Measurements from ENCODE around the gene OR10H1. TPM values are rescaled to one million over a fixed set of nuclear protein-coding genes. Genes with fewer than 3 reads are reported as not detected.
A peak's percentile ranks its signal among the peaks of the same experiment; 100 is the strongest.
"Not testable (repeated sequence)": the region's sequence is repeated elsewhere in the genome, so short reads cannot be mapped to it uniquely, and the experiment has no call there.

Gene OR10H1
- total and polyA plus RNA-seq, 9 of the 15 experiments (the other 6 are each of a cell fraction or from before 2014, with no cell fraction given): not detected

DNA sequence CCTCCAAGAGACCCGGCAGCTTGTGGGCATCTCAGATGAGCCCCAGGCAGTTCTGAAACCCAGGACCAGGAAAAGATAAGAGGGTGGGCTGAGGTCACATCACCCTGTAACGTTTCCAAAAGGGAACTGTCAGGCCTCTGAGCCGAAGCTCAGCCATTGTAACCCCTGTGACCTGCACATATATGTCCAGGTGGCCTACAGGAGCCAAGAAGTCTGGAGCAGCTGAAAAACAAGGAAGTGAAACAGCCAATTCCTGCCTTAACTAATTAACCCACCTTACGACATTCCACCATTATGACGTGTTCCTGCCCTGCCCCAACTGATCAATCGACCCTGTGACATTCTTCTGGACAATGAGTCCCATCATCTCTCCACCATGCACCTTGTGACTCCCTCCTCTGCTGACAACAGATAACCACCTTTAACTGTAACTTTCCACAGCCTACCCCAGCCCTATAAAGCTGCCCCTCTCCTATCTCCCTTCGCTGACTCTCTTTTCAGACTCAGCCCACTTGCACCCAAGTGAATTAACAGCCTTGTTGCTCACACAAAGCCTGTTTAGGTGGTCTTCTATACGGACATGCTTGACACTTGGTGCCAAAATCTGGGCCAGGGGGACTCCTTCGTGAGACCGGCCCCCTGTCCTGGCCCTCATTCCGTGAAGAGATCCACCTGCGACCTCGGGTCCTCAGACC, 13.3 kb upstream of the OR10H1 start (continued):
- TF ChIP-seq, protein P1, sequence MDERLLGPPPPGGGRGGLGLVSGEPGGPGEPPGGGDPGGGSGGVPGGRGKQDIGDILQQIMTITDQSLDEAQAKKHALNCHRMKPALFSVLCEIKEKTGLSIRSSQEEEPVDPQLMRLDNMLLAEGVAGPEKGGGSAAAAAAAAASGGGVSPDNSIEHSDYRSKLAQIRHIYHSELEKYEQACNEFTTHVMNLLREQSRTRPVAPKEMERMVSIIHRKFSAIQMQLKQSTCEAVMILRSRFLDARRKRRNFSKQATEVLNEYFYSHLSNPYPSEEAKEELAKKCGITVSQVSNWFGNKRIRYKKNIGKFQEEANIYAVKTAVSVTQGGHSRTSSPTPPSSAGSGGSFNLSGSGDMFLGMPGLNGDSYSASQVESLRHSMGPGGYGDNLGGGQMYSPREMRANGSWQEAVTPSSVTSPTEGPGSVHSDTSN (CRISPR knock-in tag; IDR thresholded peaks at IDR 0.05; ENCODE audit: low read depth): not testable (repeated sequence)
- TF ChIP-seq, protein P1 (tag; conservative IDR thresholded peaks at IDR 0.05; ENCODE audit: low read depth): 0 out of 2 replicates have a peak, but pooled peaks have one; percentile 15
- TF ChIP-seq HDAC3 (IDR thresholded peaks at IDR 0.05; ENCODE audit: borderline replicate concordance, partially characterized antibody) (peak; percentile 49), ZEB2 (IDR thresholded peaks at IDR 0.05) (peak; percentile 96), HDAC1 (IDR thresholded peaks at IDR 0.05) (peak in 1 of 2 experiments; percentile 84; a peak in 2 of 4 replicates), ETV1 (tag; conservative IDR thresholded peaks at IDR 0.05; ENCODE audit: low read depth) (0 out of 2 replicates have a peak, but pooled peaks have one; percentile 11), ZNF583 (CRISPR knock-in tag; IDR thresholded peaks at IDR 0.05) (peak; percentile 97), PML (IDR thresholded peaks at IDR 0.05; ENCODE audit: low read length) (peak; percentile 67), ZKSCAN8 (CRISPR knock-in tag; IDR thresholded peaks at IDR 0.05) (peak; percentile 70; the same call in 1 of the 2 replicates), TAL1 (IDR thresholded peaks at IDR 0.05) (peak; percentile 90), TEAD2 (tag; IDR thresholded peaks at IDR 0.05) (0 out of 2 replicates have a peak, but pooled peaks have one; percentile 23), HLTF (IDR thresholded peaks at IDR 0.05) (peak; percentile 84; the same call in 1 of the 2 replicates), ELF1 (tag; IDR thresholded peaks at IDR 0.05) (peak; percentile 54; the same call in 1 of the 2 replicates), ESRRA (IDR thresholded peaks at IDR 0.05; ENCODE audit: borderline replicate concordance, low read depth) (peak; percentile 35)
- TF ChIP-seq, protein P2, sequence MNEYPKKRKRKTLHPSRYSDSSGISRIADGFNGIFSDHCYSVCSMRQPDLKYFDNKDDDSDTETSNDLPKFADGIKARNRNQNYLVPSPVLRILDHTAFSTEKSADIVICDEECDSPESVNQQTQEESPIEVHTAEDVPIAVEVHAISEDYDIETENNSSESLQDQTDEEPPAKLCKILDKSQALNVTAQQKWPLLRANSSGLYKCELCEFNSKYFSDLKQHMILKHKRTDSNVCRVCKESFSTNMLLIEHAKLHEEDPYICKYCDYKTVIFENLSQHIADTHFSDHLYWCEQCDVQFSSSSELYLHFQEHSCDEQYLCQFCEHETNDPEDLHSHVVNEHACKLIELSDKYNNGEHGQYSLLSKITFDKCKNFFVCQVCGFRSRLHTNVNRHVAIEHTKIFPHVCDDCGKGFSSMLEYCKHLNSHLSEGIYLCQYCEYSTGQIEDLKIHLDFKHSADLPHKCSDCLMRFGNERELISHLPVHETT (CRISPR knock-in tag; conservative IDR thresholded peaks at IDR 0.05 in 1 of 2, IDR thresholded peaks at IDR 0.05 in 1 of 2): peak in 1 of 2 experiments; percentile 82; a peak in 2 of 4 replicates
- TF ChIP-seq, protein P3, sequence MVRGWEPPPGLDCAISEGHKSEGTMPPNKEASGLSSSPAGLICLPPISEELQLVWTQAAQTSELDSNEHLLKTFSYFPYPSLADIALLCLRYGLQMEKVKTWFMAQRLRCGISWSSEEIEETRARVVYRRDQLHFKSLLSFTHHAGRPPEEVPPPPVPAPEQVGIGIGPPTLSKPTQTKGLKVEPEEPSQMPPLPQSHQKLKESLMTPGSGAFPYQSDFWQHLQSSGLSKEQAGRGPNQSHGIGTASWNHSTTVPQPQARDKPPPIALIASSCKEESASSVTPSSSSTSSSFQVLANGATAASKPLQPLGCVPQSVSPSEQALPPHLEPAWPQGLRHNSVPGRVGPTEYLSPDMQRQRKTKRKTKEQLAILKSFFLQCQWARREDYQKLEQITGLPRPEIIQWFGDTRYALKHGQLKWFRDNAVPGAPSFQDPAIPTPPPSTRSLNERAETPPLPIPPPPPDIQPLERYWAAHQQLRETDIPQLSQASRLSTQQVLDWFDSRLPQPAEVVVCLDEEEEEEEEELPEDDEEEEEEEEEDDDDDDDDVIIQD (CRISPR knock-in tag; IDR thresholded peaks at IDR 0.05): peak; percentile 77; the same call in 1 of the 2 replicates
- TF ChIP-seq, protein P4, sequence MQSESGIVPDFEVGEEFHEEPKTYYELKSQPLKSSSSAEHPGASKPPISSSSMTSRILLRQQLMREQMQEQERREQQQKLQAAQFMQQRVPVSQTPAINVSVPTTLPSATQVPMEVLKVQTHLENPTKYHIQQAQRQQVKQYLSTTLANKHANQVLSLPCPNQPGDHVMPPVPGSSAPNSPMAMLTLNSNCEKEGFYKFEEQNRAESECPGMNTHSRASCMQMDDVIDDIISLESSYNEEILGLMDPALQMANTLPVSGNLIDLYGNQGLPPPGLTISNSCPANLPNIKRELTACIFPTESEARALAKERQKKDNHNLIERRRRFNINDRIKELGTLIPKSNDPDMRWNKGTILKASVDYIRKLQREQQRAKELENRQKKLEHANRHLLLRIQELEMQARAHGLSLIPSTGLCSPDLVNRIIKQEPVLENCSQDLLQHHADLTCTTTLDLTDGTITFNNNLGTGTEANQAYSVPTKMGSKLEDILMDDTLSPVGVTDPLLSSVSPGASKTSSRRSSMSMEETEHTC (IDR thresholded peaks at IDR 0.05): peak; percentile 83; the same call in 1 of the 2 replicates
- TF ChIP-seq, protein P5, sequence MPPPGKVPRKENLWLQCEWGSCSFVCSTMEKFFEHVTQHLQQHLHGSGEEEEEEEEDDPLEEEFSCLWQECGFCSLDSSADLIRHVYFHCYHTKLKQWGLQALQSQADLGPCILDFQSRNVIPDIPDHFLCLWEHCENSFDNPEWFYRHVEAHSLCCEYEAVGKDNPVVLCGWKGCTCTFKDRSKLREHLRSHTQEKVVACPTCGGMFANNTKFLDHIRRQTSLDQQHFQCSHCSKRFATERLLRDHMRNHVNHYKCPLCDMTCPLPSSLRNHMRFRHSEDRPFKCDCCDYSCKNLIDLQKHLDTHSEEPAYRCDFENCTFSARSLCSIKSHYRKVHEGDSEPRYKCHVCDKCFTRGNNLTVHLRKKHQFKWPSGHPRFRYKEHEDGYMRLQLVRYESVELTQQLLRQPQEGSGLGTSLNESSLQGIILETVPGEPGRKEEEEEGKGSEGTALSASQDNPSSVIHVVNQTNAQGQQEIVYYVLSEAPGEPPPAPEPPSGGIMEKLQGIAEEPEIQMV (tag; conservative IDR thresholded peaks at IDR 0.05; ENCODE audit: low read depth): peak; percentile 63; the same call in 1 of the 2 replicates
